GM15510 (cell line): ENCODE measurements around the gene ZNF488.

ENCODE experiments used
- POLR2A ChIP-seq: IDR thresholded peaks from 3 replicates; pipeline ENCODE4 v1.6.1; 2011; ENCODE audit warnings: borderline replicate concordance; ENCODE audit not compliant: insufficient read length; ENCODE audit errors: extremely low read depth

The ZNF488 gene, protein sequence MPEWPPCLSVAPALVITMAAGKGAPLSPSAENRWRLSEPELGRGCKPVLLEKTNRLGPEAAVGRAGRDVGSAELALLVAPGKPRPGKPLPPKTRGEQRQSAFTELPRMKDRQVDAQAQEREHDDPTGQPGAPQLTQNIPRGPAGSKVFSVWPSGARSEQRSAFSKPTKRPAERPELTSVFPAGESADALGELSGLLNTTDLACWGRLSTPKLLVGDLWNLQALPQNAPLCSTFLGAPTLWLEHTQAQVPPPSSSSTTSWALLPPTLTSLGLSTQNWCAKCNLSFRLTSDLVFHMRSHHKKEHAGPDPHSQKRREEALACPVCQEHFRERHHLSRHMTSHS

DNA sequence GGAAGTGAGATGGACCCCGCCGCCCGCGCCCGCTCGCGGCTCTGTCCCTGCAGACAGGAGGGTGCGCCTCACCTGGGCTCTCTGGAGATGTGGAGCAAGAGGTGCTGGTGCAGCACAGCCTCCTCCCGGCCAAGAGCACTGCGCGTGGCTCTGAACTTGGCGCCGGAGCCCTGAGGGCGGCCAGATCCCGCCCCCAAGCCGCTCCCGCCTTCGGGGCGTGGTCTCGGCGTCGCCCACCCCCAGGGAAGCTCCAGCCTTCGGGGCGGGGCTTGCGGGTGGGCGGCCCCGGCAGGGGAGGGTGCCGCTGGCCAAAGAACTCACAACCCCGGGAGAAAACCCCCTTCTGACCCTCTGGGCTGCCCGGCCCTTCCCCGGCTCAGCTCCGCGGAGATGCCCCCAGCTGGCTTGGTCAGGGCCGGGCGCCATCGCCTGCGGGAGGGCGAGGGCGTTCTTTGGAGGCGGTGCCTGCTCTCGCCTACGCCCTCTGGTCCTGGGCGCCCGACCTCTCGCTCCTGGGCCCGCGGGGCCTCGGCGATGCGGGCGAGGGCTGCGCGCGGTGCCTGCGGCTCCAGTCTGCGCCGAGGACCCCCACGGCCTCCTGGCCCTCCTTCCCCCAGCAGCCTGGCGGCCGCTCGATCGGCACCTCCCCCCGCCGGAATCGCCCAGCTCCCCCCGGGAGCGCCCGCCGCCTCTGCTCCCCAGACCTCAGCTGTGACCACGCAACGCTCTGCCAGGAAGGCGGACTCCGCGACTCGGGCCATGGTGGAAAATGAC, at the start of gene ZNF488:
Gene ZNF488 (minus strand): TSS at position 146 of the 774 bp plus-strand sequence. CDS start 15,464 bp downstream, outside the sequence.
- TF ChIP-seq POLR2A: no peak

DNA sequence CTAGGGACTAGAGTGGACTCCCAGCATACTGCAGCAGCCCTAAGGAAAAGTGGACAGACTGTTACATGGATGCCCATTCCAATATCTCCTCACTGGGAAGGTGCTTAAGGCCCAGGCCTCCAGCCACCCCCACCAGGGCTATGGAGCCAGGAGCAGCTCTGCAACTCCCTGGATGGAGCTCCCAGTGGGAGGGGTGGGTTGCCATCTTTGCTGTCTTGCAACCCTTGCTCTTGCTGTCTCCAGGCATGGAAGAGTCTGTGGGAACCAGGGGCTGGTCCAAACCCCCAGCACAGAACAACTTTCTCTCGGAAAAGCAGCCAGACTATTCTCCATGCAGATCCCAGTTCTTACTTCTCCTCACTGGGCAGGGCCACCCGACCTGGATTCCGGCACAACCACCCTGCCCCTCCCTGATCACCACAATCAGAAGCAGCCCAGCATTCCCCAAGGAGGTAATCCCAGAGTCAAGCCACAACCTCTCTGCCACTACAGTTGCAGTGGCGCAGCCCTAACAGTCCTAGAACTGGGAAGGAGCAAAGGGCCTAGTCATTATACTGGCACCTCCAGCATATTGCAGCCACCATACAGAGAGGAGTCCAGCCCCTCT, 41.8 kb upstream of the ZNF488 start:
- no peak for TF ChIP-seq POLR2A

DNA sequence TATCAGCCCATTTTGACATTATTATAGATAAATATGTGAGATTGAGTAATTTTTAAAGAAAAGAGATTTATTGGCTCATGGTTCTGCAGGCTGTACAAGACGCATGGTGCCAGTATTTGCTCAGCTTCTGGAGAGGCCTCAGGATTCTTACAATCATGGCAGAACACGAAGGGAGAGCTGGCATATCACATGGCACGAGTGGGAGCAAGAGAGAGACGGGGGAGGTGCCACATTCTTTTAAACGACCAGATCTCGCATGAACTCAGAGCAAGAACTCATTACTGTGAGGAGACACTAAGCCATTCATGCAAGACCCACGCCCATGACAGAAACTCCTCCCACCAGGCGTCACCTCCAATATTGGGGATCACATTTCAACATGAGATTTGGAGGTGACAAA, 40.1 kb upstream of the ZNF488 start:
- no peak for TF ChIP-seq POLR2A

DNA sequence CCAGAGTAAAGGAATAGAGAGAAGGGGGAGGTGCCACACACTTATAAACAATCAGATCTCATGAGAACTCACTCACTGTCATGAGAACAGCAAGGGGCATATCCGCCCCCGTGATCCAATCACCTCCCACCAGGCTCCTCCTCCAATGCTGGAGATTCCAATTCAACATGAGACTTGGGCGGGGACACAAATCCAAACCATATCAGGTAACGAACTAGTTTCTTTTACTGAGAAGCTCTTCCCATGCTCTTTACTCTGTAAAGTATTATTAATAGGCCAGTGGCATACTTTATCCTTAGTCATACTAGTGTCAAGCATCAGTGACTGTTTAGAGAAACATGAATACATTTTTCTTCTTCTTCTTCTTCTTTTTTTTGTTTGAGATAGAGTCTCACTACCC, 39.4 kb upstream of the ZNF488 start:
- TF ChIP-seq POLR2A: no peak

DNA sequence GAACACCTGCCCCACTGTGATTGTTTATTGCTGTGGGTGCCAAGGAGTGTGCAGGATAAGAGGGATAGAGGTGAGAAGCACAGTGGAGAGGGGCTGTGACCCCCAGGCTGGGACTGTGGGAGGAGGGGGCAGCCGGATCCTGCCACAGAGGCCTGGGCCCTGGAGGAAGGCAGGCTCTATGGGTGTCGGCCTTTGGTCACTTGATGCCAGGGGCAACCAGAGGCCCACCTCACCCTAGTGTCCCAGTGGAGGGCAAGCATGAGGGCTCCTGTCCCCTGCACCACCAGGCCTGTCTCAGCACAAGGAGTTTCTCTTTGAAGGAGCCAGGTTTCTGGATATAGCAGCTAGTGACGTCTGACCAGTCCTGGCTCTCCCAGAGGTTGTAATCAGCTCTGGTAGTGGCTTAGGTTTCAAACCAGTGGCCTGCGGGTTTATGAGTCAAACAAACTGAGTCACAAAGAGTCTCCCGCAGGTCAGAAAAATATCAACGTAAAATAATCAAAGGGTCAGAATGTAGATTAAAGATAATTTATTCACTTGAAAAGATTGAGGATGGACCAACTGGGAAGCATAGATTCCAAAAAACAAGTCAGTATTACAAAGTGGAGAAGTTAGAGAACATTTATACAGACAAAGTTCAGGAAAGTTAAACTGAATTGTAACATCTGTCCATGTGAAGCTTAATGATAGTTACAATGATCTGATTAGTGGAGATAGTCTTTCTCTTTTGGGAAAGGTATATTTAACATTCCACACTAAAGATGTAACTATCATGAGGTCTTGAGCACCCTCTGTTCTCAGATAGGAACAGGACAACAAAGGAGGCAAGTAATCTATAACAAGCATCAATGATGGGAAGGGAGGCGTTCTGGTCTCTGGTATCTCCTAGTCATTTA, 37.2 kb upstream of the ZNF488 start:
- no peak for TF ChIP-seq POLR2A

DNA sequence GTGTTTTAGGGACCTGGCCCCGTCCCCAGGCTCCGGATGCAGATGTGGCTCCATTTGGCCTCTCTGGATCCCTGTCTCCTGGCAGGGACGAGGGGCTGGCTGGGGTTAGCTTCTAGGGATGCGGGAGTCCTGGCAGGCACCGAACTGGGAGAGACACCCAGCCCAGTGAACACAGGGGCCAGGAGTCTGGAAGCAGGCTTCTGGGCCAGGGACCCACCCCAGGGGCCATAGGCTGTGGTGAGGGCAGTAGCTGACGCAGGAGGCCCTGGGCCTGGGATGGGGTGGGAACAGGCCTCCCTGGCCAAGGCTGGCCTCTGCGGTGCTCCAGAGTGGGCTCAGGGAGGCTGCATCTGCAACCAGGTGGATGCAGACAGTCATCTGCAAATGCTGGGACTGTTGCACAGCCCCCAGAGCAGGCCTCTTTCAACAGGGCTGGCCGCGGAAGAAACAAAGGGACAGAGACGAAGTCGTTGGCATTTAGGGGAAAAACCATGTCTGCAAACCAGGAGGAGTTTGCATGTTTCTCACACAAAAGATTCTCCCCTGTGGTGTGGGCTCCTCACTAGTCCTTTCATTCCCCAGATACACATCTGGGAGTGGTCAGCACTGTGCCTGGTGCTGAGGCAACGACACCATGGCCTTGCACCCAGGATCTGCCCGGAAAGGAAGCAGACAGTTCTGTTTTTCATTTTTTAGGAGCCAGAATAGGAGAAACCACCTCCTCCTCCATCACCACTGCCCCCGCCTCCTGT, 36.4 kb upstream of the ZNF488 start:
- TF ChIP-seq POLR2A: no peak

DNA sequence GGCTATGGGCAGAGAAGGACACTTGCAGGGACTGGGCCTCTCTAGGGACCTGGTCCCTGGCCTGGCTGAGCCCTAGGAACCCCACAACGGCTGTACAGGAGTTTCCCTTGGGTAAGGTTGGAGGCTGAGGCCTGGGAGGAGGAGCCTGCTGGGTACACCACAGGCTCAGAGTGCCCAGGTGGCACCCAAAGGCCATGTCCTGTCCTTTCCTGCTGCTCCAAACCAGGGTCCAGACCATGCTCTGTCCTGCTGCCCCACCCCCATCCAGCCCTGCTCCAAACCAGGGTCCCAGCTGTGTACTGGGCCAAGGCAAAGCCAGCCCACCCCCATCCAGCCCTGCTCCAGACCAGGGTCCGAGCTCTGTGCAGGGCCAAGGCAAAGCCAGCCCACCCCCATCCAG, 35.3 kb upstream of the ZNF488 start:
- TF ChIP-seq POLR2A: no peak

DNA sequence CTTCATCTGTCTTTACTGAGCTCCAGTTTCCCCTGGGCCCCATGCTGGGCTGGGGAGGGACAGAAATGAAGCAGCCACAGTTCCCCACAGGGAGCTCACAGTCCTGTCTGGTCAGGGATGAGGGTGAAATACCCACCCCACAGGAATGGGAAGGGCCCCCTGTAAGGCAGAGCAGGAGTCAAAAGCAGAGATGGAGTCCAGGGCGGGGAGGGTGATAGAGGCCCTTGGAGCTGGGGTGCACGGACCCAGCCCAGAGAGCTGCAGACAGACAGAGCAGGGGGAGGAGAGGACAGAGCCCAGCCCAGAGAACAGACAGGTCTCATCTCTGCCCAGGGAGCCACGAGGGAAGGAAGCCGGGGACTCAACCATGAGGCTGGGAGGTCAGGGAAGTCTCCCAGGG, 34.9 kb upstream of the ZNF488 start:
- no peak for TF ChIP-seq POLR2A

DNA sequence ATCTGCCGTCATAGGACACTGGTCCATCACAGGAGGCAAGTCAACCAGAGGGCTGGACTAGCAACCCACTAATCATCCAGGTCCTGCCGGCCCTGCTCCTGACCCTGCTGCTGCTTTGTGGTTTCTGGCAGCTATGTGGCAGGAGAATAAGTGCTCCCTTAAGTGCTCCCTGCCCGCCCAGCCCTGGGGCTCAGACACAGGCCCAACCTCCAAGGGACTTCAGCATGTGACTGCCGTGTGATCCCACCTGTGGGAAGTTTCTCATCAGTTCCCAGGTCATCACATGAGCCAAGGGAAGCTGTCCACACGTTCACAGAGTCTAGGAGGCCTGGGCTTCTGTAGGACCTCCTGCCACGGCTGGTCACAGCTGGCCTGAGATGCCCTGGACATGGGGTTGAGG, 34.2 kb upstream of the ZNF488 start:
- TF ChIP-seq POLR2A: no peak

DNA sequence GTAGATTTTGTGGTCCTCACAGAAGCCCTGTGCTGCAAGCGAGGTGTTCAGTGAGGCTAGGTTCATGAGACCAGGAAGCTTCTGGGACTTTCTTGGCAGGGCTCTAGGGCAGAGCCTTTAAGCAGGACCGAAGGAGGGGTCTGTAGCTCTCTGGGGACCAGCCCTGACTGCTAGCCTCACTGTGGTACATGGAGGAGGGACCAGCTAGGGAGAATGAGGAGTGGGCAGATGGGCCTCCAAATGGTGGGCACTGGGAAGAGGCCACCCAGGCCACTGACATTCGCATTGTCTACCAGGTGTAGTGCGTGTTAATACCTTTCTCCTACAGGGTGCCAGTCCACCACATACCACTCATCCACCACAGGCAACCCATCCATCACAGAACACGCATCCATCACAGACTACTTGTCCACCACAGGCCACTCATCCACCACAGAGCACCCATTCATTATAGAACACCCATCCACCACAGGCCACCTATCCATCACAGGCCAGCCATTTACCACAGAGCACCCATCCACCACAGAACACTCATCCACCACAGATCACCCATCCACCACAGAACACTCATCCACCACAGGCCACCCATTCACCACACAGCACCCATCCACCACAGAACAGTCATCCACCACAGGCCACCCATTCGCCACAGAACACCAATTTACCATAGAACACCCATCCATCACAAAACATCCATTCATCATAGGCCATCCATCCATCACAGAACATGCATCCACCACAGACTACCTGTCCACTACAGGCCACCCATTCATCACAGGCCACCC, 31.6 kb upstream of the ZNF488 start:
- no peak for TF ChIP-seq POLR2A

DNA sequence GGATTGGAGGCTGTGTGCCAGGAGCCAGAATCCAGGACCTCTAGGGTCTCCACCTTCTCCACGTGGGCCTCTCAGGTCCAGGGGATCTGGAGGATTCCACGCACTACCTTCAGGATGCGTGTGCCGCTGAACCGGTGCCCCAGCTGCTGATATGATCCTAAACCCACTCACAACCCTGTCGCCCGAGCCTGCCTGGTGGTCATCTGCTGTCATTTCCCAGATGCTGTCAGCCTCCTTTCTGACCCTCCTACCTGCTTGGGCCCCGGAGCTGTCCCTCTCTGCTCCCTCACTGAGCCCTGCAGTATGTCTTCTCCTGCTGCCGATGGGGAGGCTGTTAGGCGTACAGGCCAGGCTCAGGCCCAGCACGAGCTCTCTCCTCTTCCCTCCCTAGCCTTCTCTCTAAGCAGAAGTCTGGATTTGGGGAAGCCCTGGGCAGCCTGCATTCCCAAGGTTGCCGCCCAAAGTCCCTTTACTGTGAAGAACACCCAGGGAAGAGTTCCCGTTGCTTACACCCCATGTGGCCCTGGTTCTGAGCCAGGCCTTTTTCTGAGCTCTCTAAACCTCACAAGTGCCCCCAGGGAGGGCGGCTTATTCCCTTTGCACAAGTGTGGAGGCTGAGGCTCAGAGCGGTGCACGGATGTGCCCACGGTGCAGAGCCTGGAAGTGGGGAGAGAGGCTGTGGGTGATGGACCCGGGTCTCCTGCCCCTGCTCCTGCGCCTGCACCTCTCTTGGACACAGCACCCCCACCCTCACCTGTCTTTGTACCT, 30.8 kb upstream of the ZNF488 start:
- no peak for TF ChIP-seq POLR2A

DNA sequence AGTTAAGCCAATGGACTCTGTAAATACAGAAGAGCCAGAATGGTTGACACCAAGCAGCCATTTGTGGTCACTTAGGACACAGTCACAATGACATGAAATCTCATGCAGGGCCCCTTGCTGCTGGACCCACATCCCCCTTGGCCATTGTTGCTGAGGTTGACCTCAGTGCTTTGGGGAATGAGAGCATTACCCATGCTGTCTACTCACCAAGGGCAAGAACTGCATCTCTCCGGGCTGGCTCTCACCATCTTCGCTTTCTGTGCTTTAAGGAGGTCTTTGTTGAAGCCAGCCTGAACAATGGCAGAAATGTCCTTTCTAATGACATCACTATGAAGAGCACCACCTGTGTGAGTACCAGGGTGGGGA, 30.1 kb upstream of the ZNF488 start:
- TF ChIP-seq POLR2A: no peak

DNA sequence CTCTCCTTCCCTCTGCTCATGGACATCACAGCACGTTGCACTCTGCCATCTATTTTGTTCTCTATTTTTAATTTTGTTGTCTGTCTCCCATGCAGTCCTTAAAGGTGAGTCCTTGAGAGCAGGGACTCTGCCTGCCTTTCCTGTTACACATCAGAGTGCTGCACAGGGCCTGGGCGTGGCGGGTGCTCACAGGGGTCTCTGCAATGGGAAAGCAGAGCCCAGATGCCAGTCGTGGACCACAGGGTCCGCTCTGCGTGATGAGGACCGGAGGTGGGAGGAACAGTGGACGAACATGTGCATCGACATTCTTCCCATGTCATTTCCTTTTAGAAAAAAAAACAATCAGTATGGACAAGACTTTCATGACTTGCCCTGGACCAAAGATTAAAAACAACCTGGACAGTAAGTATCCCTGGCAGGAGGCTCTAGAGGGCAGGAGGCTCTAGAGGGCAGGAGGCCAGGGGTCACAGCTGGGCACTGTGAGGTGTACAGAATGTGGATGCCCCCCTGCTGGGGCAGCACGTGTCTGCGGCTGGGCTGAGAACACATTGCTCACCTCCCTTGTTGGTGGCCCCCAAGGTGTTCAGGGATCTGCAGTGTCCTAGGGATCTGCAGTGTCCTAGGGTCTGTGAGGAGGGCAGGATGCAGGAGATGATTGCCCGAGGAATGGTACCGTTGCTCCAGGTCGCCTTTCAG, 29.6 kb upstream of the ZNF488 start:
- no peak for TF ChIP-seq POLR2A

DNA sequence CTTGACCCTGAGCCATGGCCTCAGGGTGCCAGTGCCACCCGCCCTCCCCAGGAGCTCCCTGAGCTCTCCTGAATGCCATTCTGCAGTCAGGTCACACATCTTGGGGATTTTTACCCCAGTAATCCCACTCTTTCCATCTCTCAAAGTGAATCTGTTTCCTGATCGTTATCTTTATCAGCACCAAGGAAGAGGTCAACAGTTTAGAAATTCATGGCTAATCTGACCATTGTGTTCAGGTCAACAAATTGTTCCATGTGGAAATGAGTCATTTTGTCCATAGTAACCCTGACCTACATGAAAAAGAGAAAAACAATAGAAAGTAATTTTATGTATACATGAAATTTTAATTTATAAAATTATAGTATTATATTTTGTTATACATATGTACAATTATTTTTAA, 28.8 kb upstream of the ZNF488 start:
- no peak for TF ChIP-seq POLR2A
